HG03442 (cell line): ENCODE measurements around the gene CCDC71L.

Source experiments
- ATAC-seq: cut with Tn5 transposase; IDR thresholded peaks from one replicate; pipeline ENCODE4 v1.9.1; 2021; ENCODE audit warnings: mild to moderate bottlenecking, moderate library complexity; ENCODE audit not compliant: unreplicated experiment

CCDC71L gene

DNA sequence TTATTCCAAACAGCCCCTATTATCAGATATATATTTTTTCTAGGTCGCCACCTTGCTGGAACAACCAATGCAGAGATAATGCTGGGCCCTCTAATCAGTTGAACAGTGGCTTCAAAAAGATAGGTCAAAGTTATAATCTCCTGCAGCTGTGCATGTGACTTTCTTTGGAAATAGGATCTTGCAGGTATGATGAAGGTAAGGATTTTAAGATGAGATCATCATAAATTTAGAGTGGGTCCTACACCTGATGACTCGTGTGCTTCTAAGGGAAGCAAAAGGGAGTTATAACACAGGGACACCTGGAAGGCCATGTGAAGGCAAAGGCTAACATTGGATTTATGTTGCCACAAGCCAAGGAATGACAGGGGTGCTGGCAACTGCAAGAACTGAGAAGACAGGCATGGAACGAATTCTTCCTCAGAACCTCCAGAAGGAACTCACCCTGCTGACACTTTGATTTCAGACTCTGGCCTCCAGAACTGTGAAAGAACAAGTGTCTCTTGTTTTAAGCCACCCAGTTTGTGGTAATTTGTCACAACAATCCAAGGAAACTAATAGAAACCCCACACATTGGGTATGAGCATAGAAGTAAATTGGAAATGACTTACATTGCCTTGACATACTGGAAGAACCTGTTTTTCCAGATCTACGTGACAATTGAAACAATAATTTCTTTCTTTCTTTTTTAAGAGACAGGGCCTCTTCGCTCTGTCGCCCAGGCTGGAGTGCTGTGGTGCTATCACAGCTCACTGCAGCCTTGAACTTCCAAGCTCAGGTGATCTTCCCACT is 34.4 kb downstream of the CCDC71L start:
- ATAC-seq, result no peak

DNA sequence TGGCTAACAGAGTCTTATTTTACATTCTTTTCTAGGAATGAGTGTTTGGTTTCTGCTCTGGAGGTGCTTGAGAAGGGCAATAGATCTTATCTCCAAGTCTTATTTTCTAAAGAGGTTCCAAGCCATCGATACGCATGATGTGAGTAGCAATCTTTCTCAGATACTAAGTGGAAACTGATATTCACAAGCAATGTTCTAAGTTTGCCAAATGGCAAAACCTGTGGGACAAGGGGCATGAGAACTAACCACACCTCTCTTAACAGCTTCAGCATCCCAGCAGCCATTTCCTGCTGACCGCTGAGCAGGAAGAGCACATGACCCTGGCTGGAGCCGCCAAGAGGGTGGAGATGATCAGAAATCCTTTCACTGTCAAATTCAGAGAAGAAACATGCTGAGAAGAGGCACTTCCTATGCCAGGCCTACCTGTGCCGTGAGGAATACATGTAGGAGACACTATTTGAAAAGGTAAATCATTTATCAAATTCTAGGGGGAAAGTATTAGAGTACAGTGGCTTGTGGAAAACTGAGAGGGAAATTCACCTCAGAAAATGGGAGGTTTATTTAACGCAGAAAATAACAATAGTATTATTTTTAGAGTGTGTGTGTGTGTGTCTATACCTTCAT is 35.2 kb downstream of the CCDC71L start:
- no peak for ATAC-seq

DNA sequence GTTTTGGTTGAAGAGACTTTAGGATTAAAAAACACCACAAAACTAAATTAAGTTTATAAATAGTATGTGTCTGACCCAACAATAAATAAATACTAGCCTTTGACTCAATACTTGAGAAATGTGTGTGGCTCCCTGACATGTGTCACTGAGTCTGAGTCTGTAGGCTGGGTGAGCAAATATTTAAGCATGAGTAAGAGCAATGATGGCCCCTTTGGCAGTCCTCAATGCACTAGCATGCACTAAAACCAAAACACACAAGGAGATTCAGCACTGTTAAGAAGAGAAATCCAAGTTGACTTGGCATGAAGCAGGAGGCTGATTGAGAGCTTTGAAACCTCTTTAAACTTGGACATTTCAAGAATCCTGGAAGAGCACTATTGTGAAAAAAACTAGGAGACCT is 37.1 kb downstream of the CCDC71L start:
- no peak for ATAC-seq

DNA sequence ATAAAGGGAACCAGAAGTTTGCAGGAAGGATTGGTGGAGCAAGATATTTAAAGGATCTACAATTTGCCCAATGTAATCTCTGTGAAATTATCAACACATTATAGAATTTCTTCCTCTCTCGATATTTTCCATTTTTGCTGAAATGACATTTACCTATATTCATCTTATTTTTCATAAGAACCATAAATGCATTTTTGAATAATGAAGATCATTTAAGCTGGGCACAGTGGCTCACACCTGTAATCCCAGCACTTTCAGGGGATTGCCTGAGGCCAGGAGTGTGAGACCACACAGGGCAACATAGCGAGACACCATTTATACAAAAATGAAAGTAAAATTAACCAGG is 37.7 kb downstream of the CCDC71L start:
- no peak for ATAC-seq

DNA sequence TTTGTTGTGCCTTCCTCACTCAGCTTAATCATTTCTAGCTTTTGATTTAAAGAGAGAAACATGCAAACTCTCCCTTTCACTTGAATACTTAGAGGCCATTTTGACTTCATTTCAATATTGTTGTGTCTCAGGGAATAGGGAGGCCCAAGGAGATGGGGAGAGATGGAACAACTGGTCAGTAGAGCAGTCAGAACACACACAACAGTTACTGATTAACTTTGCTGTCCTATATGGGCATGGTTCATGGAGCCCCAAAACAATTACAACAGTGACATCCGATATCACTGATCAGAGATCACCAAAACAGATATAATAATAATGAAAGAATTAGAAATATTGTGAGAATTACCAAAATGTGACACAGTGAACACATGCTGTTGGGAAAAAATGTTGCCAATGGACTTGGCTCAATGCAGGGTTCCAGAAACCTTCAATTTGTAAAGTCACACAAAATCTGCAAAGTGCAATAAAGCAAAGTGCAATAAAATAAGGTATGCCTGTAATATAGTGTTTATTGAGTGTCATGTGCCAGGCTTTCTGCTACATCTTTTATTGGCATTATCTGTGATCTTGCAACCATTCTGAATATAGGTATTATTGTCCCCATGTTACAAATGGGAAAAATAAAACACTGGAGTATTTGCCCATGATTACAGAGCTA is 38.2 kb downstream of the CCDC71L start:
- no peak for ATAC-seq

DNA sequence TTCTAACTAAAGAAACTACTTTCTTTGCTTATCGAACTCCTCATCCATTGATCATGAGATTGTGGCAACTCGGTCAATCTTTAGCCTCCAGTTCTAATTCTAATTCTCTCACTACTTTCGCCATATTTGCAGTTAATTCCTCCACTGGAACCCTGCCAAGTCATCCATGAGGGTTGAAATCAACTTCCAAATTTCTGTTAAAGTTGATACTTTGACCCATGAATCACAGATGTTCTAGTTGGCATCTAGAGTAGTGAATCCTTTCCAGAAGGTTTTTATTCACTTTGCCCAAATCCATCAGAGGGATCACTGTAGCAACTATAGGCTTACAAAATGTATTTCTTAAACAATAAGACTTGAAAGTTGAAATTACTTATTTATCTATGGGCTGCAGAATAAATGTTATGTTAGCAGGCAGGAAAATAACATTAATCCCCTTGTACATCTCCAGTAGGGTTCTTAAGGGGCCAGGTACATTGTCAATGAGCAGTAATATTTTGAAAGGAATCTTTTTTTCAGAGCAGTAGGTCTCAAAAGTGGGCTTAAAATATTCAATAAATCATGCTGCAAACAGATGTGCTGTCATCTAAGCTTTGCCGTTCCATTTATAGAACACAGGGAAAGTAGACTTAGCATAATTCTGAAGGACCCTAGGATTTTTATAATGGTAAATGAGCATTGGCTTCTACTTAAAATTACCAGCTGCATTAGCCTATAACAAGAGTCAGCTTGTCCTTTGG is 39.4 kb downstream of the CCDC71L start:
- ATAC-seq, result no peak

DNA sequence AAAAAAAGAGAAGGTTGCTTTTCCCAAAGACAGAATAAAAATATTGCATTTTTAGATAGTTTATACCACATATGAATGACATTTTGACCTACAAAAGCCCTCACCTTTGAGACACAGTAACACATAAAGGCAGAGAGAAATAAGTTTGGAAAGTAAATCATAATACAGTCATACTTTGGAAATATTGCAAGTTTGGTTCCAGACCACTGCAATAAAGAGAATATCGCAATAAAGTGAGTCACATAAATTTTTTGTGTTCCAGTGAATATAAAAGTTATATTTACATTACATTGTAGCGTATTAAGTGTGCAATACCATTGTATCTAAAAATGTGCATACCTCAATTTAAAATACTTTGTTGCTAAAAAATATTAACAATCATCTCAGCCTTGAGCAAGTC is 40.3 kb downstream of the CCDC71L start:
- no peak for ATAC-seq

DNA sequence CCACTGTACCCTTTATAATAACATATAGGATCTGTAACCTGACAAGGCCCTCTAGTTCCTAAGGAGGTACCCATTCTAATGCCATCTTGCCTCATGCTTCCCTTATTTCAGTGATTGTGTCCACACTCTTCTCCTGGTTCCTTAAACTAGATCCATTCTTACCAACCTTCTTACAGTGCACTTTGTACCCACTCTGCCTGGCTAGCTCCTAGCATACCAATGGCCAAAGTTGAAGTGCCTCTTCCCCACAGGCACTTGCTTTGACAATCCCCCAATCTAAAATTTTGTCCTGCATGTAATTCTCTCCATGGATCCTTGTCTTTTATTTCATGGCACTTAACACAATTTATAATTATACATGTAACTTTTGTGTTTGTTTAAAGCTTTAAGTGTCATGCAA is 40.9 kb downstream of the CCDC71L start:
- no peak for ATAC-seq

DNA sequence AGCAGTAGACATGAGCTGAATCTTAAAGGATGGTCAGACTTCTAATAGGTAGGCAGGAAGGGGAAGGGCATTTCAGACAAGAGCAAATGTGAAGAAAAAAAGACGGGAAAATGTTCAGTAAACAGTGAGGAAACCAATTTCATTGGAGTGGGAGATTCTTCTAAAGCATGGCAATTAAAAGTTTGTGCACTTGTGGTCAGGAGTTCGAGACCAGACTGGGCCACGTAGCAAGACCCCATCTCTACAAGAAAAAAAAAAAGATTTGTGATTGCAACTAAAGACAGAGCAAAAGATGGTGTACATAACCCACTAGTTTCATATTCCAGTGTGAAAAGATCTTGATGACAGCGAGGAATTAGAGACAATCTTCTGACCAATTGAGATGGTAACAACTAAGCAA is 41.7 kb downstream of the CCDC71L start:
- no peak for ATAC-seq

DNA sequence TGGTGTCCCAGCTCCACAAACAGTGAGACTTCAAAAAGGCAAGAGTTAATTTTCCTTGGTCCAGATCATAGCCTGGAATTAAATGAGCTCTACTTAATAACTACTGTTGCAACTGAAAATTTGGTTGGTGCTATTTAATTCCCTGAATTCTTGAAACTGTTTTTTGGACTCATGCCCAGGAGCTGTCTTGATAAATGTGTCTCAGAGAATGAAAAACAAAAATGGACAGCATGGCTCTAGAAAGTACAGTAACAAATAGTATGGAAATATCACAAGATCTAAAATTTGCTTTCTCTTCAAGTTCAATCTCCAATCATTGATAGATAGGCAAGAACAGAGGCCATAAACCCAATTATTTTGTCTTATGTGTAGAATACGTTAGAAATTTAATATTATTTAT is 42.5 kb downstream of the CCDC71L start:
- no peak for ATAC-seq

DNA sequence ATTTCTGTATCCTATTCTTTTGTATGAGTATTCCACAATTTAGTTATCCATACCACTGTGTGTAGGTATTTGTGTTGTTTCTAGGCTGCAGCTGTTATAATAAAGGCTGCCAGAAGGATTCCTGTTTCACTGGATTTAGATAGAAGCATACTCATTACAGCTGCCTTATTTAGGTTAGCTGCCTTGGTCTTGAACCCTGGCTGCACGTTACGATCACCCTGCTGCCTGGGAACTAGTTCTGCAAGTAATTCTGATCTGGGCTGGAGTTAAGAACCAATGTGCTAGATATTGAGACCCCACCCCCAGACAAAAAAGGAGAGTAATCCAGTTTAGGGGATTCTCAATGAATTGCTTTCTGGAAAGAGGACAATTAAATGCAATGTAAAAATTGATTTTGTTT is 43.1 kb downstream of the CCDC71L start:
- ATAC-seq, result no peak

DNA sequence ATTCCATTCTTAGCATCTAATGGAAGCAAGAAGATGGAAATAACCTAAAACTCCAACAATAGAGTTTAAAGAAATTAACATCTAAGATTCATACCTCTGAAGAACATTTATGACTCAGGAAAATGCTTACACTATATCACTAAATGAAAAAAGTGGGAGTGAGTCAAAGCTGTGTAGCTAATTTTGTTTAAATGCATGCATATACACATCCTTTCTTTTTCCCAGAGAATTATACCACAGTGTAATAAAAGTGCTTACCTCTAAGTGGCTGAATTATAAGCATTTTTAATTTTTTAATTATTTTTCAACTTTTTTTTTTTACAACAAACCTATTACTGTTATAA is 44.3 kb downstream of the CCDC71L start:
- ATAC-seq, result no peak

DNA sequence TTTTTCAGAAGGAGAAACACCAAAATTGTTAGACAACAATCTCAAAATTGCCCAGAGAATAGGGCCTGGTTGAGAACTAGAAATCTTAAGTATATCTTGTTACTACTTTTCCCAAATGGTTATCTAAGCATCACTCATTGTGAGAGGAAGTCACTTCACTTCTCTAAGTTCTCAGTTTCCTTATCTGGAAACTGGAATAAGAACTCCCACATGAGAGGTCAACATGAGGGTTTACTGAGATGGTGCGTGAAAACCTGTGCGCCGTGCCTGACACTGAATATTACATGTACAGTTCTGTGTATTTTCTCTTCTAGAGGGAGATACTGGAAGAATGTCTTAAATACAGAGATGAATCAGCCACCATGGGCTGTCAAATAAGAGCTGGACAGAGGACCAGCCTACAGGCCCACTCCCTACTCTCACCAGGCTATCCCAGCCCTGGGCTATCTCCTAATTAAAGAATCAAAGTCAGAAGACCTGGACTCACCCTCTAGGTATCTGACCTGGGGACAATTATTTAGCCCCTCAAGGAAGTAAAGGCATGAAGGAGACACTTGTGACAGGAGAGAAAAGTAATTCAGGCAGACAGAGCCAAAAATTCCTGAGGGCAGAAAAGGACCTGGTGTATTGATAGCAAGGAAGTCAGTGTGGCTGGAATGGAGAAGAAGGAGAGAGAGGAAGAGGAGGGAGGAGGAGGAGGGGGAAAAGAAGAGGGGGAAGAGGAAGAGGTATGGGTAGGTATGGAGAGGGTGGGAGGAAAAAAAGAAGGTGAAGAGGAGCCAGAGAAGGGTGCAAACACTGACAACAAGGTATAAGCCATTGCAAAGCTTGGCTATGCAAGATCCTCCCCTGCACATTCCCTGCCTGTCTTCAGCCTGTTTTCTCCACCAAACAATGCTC is 44.9 kb downstream of the CCDC71L start:
- no peak for ATAC-seq

DNA sequence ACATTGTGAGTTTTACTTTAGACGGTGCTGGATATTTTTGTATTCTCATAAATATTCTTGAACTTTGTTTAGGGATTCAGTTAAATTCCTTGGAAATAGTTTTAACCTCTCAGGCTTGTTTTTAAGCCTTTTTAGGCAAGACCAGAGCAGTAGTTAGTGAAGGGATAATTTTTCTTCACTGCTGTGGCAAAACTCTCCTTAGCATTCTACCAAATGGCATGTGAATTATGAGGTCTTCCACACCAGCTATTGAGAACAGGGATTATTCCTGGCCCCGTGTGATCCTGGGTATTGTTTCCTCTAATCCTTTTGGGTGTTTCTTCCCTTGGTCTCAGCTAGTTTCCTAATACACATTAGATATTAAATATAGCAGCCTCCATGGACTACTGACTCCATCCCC is 46.2 kb downstream of the CCDC71L start:
- ATAC-seq, result no peak

DNA sequence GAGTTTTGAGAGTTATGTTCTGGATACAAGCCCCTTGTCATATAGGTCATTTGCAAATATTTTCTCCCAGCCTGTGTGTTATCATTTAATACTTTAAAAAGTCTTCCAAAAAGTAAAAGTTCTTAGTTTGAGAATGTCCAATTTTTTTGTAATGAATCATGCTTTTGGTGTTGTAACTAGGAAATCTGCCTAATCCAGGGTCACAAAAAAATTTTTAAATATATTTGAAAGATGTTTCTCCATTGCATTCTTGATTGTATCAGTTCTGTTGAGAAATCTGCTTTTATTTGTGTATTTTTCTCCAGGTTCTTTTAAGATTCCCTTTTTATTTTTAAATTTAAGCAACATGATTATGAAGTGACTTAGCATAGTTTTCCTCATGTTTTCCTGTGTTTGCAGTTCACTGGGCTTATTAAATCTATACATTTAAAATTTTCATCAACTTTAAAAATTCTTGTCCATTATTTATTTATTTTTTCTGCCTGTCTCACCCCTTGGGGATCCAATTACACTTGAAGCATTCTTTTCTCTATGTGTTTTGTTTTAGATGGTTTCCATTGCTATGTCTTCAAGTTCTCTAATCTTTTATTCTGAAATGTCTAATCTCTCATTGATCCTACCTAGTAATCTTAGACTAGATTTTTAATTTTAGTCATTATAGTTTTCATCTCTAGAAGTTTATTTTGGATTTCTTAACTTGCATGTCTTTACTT is 47.0 kb downstream of the CCDC71L start:
- ATAC-seq, result no peak

DNA sequence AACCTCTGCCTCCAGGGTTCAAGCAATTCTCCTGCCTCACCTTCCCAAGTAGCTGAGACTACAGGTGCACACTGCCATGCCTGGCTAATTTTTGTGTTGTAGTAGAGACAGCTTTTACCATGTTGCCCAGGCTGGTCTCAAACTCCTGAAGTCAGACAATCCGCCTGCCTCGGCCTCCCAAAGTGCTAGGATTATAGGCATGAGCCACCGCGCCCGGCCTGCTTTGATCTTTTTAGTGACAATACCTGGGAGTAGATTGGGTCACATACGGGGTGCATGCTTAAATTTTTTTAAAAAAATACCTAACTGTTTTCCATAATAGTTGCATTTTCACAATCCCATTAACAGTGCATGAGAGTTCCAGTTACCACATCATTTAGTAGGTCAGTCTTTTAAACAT is 47.7 kb downstream of the CCDC71L start:
- ATAC-seq, result no peak

DNA sequence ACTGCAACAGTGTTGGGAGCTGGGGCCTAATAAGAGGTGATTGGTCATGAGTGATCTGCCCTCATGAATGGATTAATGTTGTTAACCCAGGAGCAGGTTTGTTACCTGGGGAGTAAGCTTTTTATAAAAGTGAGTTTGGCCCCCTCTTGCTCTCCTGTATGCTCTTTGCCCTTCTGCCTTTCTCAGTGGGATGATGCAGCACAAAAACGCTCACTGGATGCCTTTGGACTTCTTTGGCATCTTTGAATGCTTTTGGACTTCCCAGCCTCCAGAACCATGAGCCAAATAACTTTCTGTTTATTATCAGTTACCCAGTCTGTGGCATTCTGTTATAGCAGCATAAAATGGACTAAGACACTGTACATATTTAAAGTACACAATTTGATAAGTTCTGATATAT is 48.5 kb downstream of the CCDC71L start:
- ATAC-seq, result no peak

DNA sequence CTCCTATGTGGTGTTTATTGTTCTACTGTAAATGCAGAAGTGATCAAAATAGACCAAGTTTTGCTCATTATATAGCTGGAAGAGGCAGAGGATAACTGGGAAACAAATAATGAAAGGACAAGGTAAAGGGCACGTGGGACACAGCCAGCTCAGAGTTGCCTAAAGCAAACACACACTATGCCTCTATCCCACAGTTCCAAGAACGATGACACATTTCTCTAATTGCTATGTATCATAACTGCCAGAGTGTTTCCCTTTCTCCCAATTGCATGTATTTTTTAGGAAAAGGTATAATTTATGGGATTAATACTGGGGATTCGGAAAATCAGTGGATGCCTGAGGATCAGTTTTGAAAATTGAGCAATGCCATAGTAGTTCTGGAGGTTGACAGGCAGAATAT is 49.0 kb downstream of the CCDC71L start:
- ATAC-seq, result no peak

DNA sequence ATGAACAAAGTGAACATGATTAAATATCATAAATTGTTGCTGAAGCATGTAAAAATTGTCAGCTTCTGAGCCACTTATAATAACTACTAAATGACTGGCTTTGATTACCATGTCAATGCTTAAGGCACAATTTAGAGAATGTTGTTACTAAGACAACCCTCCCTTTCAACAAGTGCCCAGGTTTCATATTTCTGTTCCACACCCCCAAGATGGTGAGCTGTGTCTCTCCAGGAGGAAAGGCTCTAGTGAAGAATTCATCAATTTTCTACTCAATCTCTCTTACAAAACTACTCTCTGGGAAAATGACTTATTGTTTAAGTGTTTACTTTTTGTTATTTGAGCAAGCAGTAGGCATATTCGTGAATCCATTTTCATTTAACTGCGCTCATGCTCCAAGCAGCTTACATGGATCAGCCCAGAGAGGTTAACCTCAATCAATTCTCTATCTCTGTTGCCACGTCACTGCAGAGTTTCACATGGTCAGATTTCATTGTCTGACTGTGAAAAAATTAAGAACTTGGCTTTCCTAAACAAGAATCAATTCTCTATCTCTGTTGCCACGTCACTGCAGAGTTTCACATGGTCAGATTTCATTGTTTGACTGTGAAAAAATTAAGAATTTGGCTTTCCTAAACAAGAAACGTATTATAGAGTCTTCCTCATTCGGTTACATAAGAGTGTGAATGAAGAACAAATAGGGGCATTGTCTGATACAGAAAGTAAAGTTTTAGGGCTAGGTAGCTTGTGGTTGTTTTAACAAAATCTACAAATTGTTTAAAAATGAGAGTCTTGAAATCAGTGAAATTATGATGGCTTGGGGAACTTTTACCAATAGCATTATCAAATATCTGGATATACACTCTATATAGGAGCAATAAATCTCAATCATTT is 49.7 kb downstream of the CCDC71L start:
- ATAC-seq, result no peak
